Caco-2 (cell line): Measurements from ENCODE around the gene PRSS33. TPM values are rescaled to one million over a fixed set of nuclear protein-coding genes. Genes with fewer than 3 reads are reported as not detected.

Source experiments
- BruUV-seq: library from RNA; stranded (reverse); fragments of 400-500 nt; replicated peaks from 2 replicates; lab custom pipeline; 2021; lab: Mats Ljungman, UMichigan
- CTCF ChIA-PET: fragments of 300-600 bp; sonication (Branson Sonifier 250); formaldehyde crosslinking; loops from one replicate; lab custom pipeline; 2022; ENCODE audit warnings: antibody characterized with exemption; lab: Charles Lee
- POLR2A ChIA-PET: fragments of 300-600 bp; sonication (Branson Sonifier 250); formaldehyde crosslinking; loops from one replicate; lab custom pipeline; 2022; ENCODE audit warnings: antibody characterized with exemption; lab: Charles Lee
- DNase-seq, 2 experiments: peaks; one replicate each; pipeline versions ENCODE4 v3.0.0 to v3.0.0-alpha.2; 2020 to 2022
- H3K27me3 ChIP-seq: replicated peaks from 2 replicates; pipeline ENCODE4 v1.6.0; 2011; ENCODE audit warnings: low read length; ENCODE audit not compliant: control insufficient read depth, insufficient read depth
- H3K36me3 ChIP-seq: 2 replicates; pipeline ENCODE4 v1.5.1; 2011; ENCODE audit warnings: low read length; ENCODE audit not compliant: control insufficient read depth, insufficient read depth
- H3K4me1 ChIP-seq: fragments of 250-450 bp; sonication (Bioruptor Pico); 2 replicates; pipeline ENCODE4 v1.5.1; 2020; ENCODE audit warnings: mild to moderate bottlenecking
- H3K4me3 ChIP-seq: 2 replicates; pipeline ENCODE4 v1.5.1; 2011; ENCODE audit warnings: low read depth, mild to moderate bottlenecking, control low read depth, low read length
- H3K9me3 ChIP-seq: fragments of 250-450 bp; sonication (Bioruptor Pico); 2 replicates; pipeline ENCODE4 v1.5.1; 2020; ENCODE audit warnings: mild to moderate bottlenecking, moderate library complexity
- H3K27ac Mint-ChIP-seq: one replicate; pipeline ENCODE4 v1.8.0; 2022; ENCODE audit warnings: mixed read lengths; ENCODE audit not compliant: unreplicated experiment
- H3K27me3 Mint-ChIP-seq: one replicate; pipeline ENCODE4 v1.8.0; 2022; ENCODE audit warnings: mixed read lengths; ENCODE audit not compliant: insufficient read depth, unreplicated experiment
- H3K36me3 Mint-ChIP-seq: one replicate; pipeline ENCODE4 v1.8.0; 2022; ENCODE audit warnings: mild to moderate bottlenecking, mixed read lengths; ENCODE audit not compliant: insufficient read depth, unreplicated experiment
- H3K4me1 Mint-ChIP-seq: one replicate; pipeline ENCODE4 v1.8.0; 2022; ENCODE audit warnings: low read depth, mixed read lengths; ENCODE audit not compliant: unreplicated experiment
- H3K4me3 Mint-ChIP-seq: one replicate; pipeline ENCODE4 v1.8.0; 2022; ENCODE audit warnings: mild to moderate bottlenecking, moderate library complexity, mixed read lengths; ENCODE audit not compliant: unreplicated experiment
- H3K9me3 Mint-ChIP-seq: one replicate; pipeline ENCODE4 v1.8.0; 2022; ENCODE audit warnings: mixed read lengths; ENCODE audit not compliant: unreplicated experiment
- CTCF ChIP-seq, 2 experiments: fragments of 200-600 bp in 1 of 2; IDR thresholded peaks; 1 replicate in 1 of 2; 2 replicates in 1 of 2; pipeline versions ENCODE4 v1.5.1 to v1.8.0; 2011 to 2022; ENCODE audit warnings: antibody characterized with exemption in 1 of 2, control low read depth in 1 of 2, inconsistent platforms in 1 of 2, low read depth in 1 of 2, low read length in 1 of 2, mild to moderate bottlenecking in 1 of 2, moderate library complexity in 1 of 2; ENCODE audit not compliant: insufficient read depth in 1 of 2, severe bottlenecking in 1 of 2, unreplicated experiment in 1 of 2
- intact Hi-C: fragments of 100-400 bp; cut with micrococcal nuclease; formaldehyde crosslinking; loops from one replicate; pipeline ENCODE4 v1.10.0; 2022; ENCODE audit not compliant: unreplicated experiment
- total RNA-seq: library from RNA; stranded (reverse); gene quantifications from 2 replicates; pipeline ENCODE4 v1.2.3, GENCODE V29; 2022

Gene PRSS33
- total RNA-seq, 1 experiment from 2014 or later = not detected

DNA sequence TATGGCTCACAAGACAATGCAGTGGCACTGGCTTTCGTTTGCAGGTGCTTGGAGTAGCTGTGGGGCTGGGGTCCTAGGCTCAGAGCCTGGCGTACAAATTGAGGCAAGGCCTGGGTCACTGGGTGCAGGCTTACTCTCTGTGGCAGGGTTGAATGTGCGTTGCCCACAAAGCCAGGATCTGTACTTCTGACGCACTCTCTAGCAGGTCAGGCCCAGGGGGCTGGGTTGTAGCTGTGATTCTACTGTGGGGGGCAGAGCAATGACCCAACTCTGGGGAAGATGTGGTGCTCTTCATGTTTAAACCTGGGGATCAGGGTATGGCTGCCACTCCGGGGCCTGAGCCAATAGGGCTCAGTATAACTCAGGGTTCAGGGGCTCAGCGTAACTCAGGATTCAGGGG lies 23.3 kb upstream of the PRSS33 start:
- DNase-seq = no peak
- H3K4me1 ChIP-seq = peaks cover 7% of the 10 kb centered on the region
- no peaks in the 10 kb centered on the region for H3K27me3 Mint-ChIP-seq
- no peaks in the 10 kb centered on the region for H3K36me3 ChIP-seq
- POLR2A ChIA-PET = no interaction called here
- no peak for TF ChIP-seq CTCF (IDR thresholded peaks at IDR 0.05; ENCODE audit: insufficient read depth in 1 of 2, low read depth in 1 of 2, low read length in 1 of 2, severe bottlenecking in 1 of 2, unreplicated experiment in 1 of 2)
- H3K9me3 ChIP-seq = no peaks in the 10 kb centered on the region
- peaks cover 28% of the 10 kb centered on the region for H3K9me3 Mint-ChIP-seq
- no peaks in the 10 kb centered on the region for H3K27me3 ChIP-seq
- H3K4me1 Mint-ChIP-seq = peaks cover 6% of the 10 kb centered on the region
- no peak overlapping the region for H3K27ac Mint-ChIP-seq
- no peak overlapping the region for H3K4me3 ChIP-seq
- BruUV-seq = no TSS peak
- H3K36me3 Mint-ChIP-seq = peaks cover 5% of the 10 kb centered on the region
- CTCF ChIA-PET = interaction anchor here (0.6 kb wide), 1 partner anchor 135 kb away, joined by 3 read pairs; no protein-coding TSS in a partner anchor
- H3K4me3 Mint-ChIP-seq = no peak overlapping the region
- intact Hi-C loops = no loop called here

DNA sequence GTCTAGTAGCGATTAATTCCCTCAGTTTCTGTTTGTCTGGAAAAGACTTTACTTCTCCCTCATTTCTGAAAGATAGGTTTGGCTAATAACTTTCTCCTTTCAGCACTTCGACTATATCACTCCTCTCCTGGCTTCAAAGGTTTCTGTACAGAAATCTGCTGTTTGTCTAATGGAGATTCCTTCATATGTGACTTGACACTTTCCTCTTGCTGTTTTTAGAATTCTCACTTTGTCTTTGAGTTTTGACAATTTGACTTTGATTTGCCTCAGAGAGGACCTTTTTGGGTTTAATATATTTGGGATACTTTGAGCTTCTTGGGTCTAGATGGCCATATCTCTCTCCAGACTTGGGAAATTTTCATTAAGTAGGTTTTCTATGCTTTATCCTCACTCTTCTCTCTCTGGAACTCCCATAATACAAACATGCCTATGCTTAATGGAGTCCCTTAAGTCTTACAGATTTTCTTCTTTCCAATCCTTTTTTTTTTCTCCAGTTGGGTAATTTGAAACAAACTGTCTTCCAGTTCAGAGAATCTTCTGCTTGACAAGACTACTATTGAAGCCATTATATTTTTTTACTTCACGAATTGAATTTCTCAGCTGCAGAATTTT lies 21.9 kb upstream of the PRSS33 start:
- no peak for TF ChIP-seq CTCF (IDR thresholded peaks at IDR 0.05; ENCODE audit: insufficient read depth in 1 of 2, low read depth in 1 of 2, low read length in 1 of 2, severe bottlenecking in 1 of 2, unreplicated experiment in 1 of 2)
- Mint-ChIP-seq H3K4me1 (peaks cover 6% of the 10 kb centered on the region), H3K27me3 (no peaks in the 10 kb centered on the region), H3K36me3 (peaks cover 5% of the 10 kb centered on the region), H3K4me3 (no peak overlapping the region), H3K27ac (no peak overlapping the region), H3K9me3 (peaks cover 28% of the 10 kb centered on the region)
- intact Hi-C loops = no loop called here
- ChIA-PET CTCF (no interaction called here), POLR2A (no interaction called here)
- no TSS peak for BruUV-seq
- Histone ChIP-seq H3K9me3 (no peaks in the 10 kb centered on the region), H3K4me3 (no peak overlapping the region), H3K4me1 (no peaks in the 10 kb centered on the region), H3K27me3 (no peaks in the 10 kb centered on the region), H3K36me3 (no peaks in the 10 kb centered on the region)
- no peak for DNase-seq

- no peak overlapping the region for H3K4me3 ChIP-seq
- no peaks in the 10 kb centered on the region for H3K36me3 ChIP-seq
- Mint-ChIP-seq H3K4me1 (peaks cover 6% of the 10 kb centered on the region), H3K36me3 (peaks cover 5% of the 10 kb centered on the region), H3K9me3 (peaks cover 38% of the 10 kb centered on the region), H3K27me3 (no peaks in the 10 kb centered on the region), H3K4me3 (no peak overlapping the region), H3K27ac (no peak overlapping the region)
- intact Hi-C loops = no loop called here
- ChIA-PET POLR2A (no interaction called here), CTCF (no interaction called here)
- H3K4me1 ChIP-seq = no peaks in the 10 kb centered on the region
- H3K27me3 ChIP-seq = no peaks in the 10 kb centered on the region
- TF ChIP-seq CTCF (IDR thresholded peaks at IDR 0.05; ENCODE audit: insufficient read depth in 1 of 2, low read depth in 1 of 2, low read length in 1 of 2, severe bottlenecking in 1 of 2, unreplicated experiment in 1 of 2) = no peak
- no TSS peak for BruUV-seq
- H3K9me3 ChIP-seq = 0 out of 2 replicates have a peak, but pooled peaks cover 5% of the 10 kb centered on the region
- no peak for DNase-seq
Observed at GRCh38 chr16:2808181-2808580, 20.8 kb upstream of the PRSS33 start.
